Ectodermal cell (in vitro differentiated cells): ENCODE measurements around the gene SNX24.

ENCODE experiments used
- H3K27ac ChIP-seq: 2 replicates; pipeline ENCODE4 v1.7.0; 2013; ENCODE audit warnings: mild to moderate bottlenecking, low read depth, low read length; ENCODE audit not compliant: insufficient read depth, poor library complexity, severe bottlenecking
- H3K27me3 ChIP-seq: 2 replicates; pipeline ENCODE4 v1.7.0; 2013; ENCODE audit warnings: mild to moderate bottlenecking, low read length; ENCODE audit not compliant: insufficient read depth, control insufficient read depth, poor library complexity, severe bottlenecking
- H3K36me3 ChIP-seq: one replicate; pipeline ENCODE4 v1.7.0; 2013; ENCODE audit warnings: low read length; ENCODE audit not compliant: control insufficient read depth, insufficient read depth
- H3K4me1 ChIP-seq: one replicate; pipeline ENCODE4 v1.7.0; 2013; ENCODE audit warnings: low read length; ENCODE audit not compliant: control insufficient read depth, insufficient read depth
- H3K4me3 ChIP-seq: 2 replicates; pipeline ENCODE4 v1.7.0; 2013; ENCODE audit warnings: low read depth, low read length, control low read depth; ENCODE audit not compliant: insufficient read depth
- H3K9me3 ChIP-seq: 2 replicates; pipeline ENCODE4 v1.7.0; 2013; ENCODE audit warnings: mild to moderate bottlenecking, low read length, moderate library complexity; ENCODE audit not compliant: control insufficient read depth
- WGBS, 2 experiments: methylation state at CpG; one replicate each; pipeline ENCODE4 v1.1.7; 2013; ENCODE audit warnings: missing lambda C conversion rate in 2 of 2; 5-methylcytosine and 5-hydroxymethylcytosine counted together

The SNX24 gene

GRCh38 chr5:123028222-123028621 is 182.8 kb downstream of the SNX24 start:
- no peak overlapping the region for H3K4me3 ChIP-seq
- 85 to 88% methylated on average over 8 to 9 of the region's 9 CpGs for WGBS, 2 experiments
- H3K27ac ChIP-seq, result no peak overlapping the region

GRCh38 chr5:123033157-123033671 is 187.8 kb downstream of the SNX24 start:
- Histone ChIP-seq H3K4me3 (no peak overlapping the region), H3K27ac (no peak overlapping the region), H3K4me1 (peaks cover 6% of the 10 kb centered on the region), H3K9me3 (no peaks in the 10 kb centered on the region), H3K36me3 (no peaks in the 10 kb centered on the region), H3K27me3 (peaks cover 52% of the 10 kb centered on the region)
- WGBS, 2 experiments, result 89 to 90% methylated on average over 6 of the region's 6 CpGs

More at GRCh38 chr5:123028222-123028621, 182.8 kb downstream of the SNX24 start:
- H3K9me3 ChIP-seq, result no peaks in the 10 kb centered on the region
- no peaks in the 10 kb centered on the region for H3K4me1 ChIP-seq
- no peaks in the 10 kb centered on the region for H3K36me3 ChIP-seq
- H3K27me3 ChIP-seq, result peaks cover 2% of the 10 kb centered on the region

- Histone ChIP-seq H3K27ac (no peak overlapping the region), H3K4me3 (peak overlapping the region; percentile 53), H3K36me3 (no peaks in the 10 kb centered on the region), H3K9me3 (no peaks in the 10 kb centered on the region), H3K4me1 (peaks cover 6% of the 10 kb centered on the region), H3K27me3 (peaks cover 67% of the 10 kb centered on the region)
- WGBS, 2 experiments, result 1 to 2% methylated on average over 27 of the region's 27 CpGs
Observed at GRCh38 chr5:123035360-123035917, 190.0 kb downstream of the SNX24 start.

- Histone ChIP-seq H3K27ac (no peak overlapping the region), H3K9me3 (no peaks in the 10 kb centered on the region), H3K36me3 (no peaks in the 10 kb centered on the region), H3K4me1 (peaks cover 6% of the 10 kb centered on the region), H3K4me3 (peak overlapping the region; percentile 53), H3K27me3 (peaks cover 67% of the 10 kb centered on the region)
- WGBS, 2 experiments, result 0% methylated on average over 39 to 40 of the region's 40 CpGs
Observed at GRCh38 chr5:123035918-123036390, 190.5 kb downstream of the SNX24 start.

- Histone ChIP-seq H3K9me3 (no peaks in the 10 kb centered on the region), H3K4me1 (peaks cover 6% of the 10 kb centered on the region), H3K27ac (no peak within 1 kb of the TSS), H3K4me3 (peak within 1 kb of the TSS; percentile 53), H3K27me3 (peaks cover 67% of the 10 kb centered on the region), H3K36me3 (no peaks in the 10 kb centered on the region)
- WGBS, 2 experiments, result 0% methylated on average over 84 of the region's 84 CpGs
Observed at GRCh38 chr5:123036391-123037103, 191.1 kb downstream of the SNX24 start, which contains the start of gene PPIC. PPIC (minus strand) TSS chr5:123036725; CDS start chr5:123036625, 100 bp downstream.

GRCh38 chr5:123037104-123037418 is 191.6 kb downstream of the SNX24 start:
- peaks cover 6% of the 10 kb centered on the region for H3K4me1 ChIP-seq
- H3K9me3 ChIP-seq, result no peaks in the 10 kb centered on the region
- H3K27me3 ChIP-seq, result peaks cover 67% of the 10 kb centered on the region
- peak overlapping the region; percentile 53 for H3K4me3 ChIP-seq
- WGBS, 2 experiments, result 2% methylated on average over 11 of the region's 11 CpGs
- no peaks in the 10 kb centered on the region for H3K36me3 ChIP-seq
- H3K27ac ChIP-seq, result no peak overlapping the region

GRCh38 chr5:123039673-123040072 is 194.3 kb downstream of the SNX24 start:
- Histone ChIP-seq H3K27ac (no peak overlapping the region), H3K36me3 (no peaks in the 10 kb centered on the region), H3K4me1 (peaks cover 6% of the 10 kb centered on the region), H3K9me3 (no peaks in the 10 kb centered on the region), H3K4me3 (no peak overlapping the region), H3K27me3 (peaks cover 50% of the 10 kb centered on the region)

- no peaks in the 10 kb centered on the region for H3K9me3 ChIP-seq
- no peak overlapping the region for H3K27ac ChIP-seq
Observed at GRCh38 chr5:123044926-123045617, 199.7 kb downstream of the SNX24 start.

GRCh38 chr5:123046222-123046621 is 200.8 kb downstream of the SNX24 start:
- WGBS, 2 experiments, result 86 to 87% methylated on average over 4 of the region's 4 CpGs
- H3K27me3 ChIP-seq, result no peaks in the 10 kb centered on the region
- H3K27ac ChIP-seq, result no peak overlapping the region
- H3K36me3 ChIP-seq, result no peaks in the 10 kb centered on the region
- no peaks in the 10 kb centered on the region for H3K9me3 ChIP-seq
- H3K4me1 ChIP-seq, result no peaks in the 10 kb centered on the region
- no peak overlapping the region for H3K4me3 ChIP-seq

More at GRCh38 chr5:123044926-123045617, 199.7 kb downstream of the SNX24 start:
- no peaks in the 10 kb centered on the region for H3K4me1 ChIP-seq
- 91 to 94% methylated on average over 6 of the region's 7 CpGs for WGBS, 2 experiments
- no peaks in the 10 kb centered on the region for H3K36me3 ChIP-seq
- no peak overlapping the region for H3K4me3 ChIP-seq
- no peaks in the 10 kb centered on the region for H3K27me3 ChIP-seq

GRCh38 chr5:123047706-123048105 is 202.3 kb downstream of the SNX24 start:
- Histone ChIP-seq H3K27ac (no peak overlapping the region), H3K4me1 (no peaks in the 10 kb centered on the region), H3K9me3 (no peaks in the 10 kb centered on the region), H3K27me3 (no peaks in the 10 kb centered on the region), H3K4me3 (no peak overlapping the region), H3K36me3 (no peaks in the 10 kb centered on the region)
- WGBS, 2 experiments, result 100% methylated on average over 1 of the region's 1 CpG
